COR-L47 (cell line): Measurements from ENCODE around the gene ANO10.
A peak's percentile ranks its signal among the peaks of the same experiment; 100 is the strongest.
"Not testable (repeated sequence)": the region's sequence is repeated elsewhere in the genome, so short reads cannot be mapped to it uniquely, and the experiment has no call there.

Experiments used
- DNase-seq: peaks from one replicate; lab custom pipeline; 2025; lab: John Stamatoyannopoulos, UW

The ANO10 gene

GRCh38 chr3:43621656-43622432 lies at the start of gene ANO10:
TSS of gene ANO10 (minus strand) at chr3:43622011. CDS start at chr3:43605852, 16,159 bp downstream.
- DNase-seq = peak; percentile 90

- no peak for DNase-seq
Observed at GRCh38 chr3:43670635-43671522, 49.1 kb upstream of the ANO10 start.

- DNase-seq = not testable (repeated sequence)
Observed at GRCh38 chr3:43665011-43665410, 43.2 kb upstream of the ANO10 start.

- DNase-seq = not testable (repeated sequence)
Observed at GRCh38 chr3:43661376-43661775, 39.6 kb upstream of the ANO10 start.

- DNase-seq = no peak
Observed at GRCh38 chr3:43659250-43659880, 37.6 kb upstream of the ANO10 start.

- not testable (repeated sequence) for DNase-seq
Observed at GRCh38 chr3:43656390-43656789, 34.6 kb upstream of the ANO10 start.

- no peak for DNase-seq
Observed at GRCh38 chr3:43650345-43650744, 28.5 kb upstream of the ANO10 start.

- DNase-seq = no peak
Observed at GRCh38 chr3:43649365-43649968, 27.7 kb upstream of the ANO10 start.

- DNase-seq = no peak
Observed at GRCh38 chr3:43648957-43649356, 27.1 kb upstream of the ANO10 start.

- no peak for DNase-seq
Observed at GRCh38 chr3:43647331-43648166, 25.7 kb upstream of the ANO10 start.

GRCh38 chr3:43644443-43644842 lies 22.6 kb upstream of the ANO10 start:
- DNase-seq = no peak

GRCh38 chr3:43641306-43642114 lies 19.7 kb upstream of the ANO10 start:
- no peak for DNase-seq

GRCh38 chr3:43640681-43641080 lies 18.9 kb upstream of the ANO10 start:
- no peak for DNase-seq

GRCh38 chr3:43638594-43639447 lies 17.0 kb upstream of the ANO10 start:
- no peak for DNase-seq

- no peak for DNase-seq
Observed at GRCh38 chr3:43637702-43638101, 15.9 kb upstream of the ANO10 start.

GRCh38 chr3:43632986-43633385 lies 11.2 kb upstream of the ANO10 start:
- no peak for DNase-seq

- DNase-seq = no peak
Observed at GRCh38 chr3:43632269-43632733, 10.5 kb upstream of the ANO10 start.

GRCh38 chr3:43629741-43630140 lies 7.9 kb upstream of the ANO10 start:
- no peak for DNase-seq

- DNase-seq = no peak
Observed at GRCh38 chr3:43629257-43629656, 7.4 kb upstream of the ANO10 start.
